ENCODE results near the gene MTG1.
"Not testable (repeated sequence)": the region's sequence is repeated elsewhere in the genome, so short reads cannot be mapped to it uniquely, and the experiment has no call there.

DNA sequence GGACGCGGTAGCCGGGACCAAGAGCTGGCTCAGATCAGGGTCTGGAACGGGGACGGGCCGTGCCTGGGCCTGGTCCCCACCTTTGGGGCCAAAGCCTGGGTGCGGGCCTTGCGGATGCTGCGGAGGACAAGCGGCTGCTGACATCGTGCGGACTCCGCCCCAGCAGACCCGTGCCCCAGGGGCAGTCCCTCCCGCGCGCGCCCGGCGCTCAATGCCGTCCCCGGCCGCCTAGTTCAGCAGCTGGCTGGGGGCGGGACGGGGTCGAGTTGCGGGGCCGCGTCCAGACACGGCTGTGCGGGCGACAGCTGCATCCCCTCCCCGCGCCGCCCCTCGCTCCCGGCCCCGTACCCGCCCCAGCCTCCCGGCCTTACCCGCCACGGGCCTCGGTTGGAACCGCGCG, 30.1 kb downstream of the MTG1 start:
- TF ChIP-seq, protein P1, sequence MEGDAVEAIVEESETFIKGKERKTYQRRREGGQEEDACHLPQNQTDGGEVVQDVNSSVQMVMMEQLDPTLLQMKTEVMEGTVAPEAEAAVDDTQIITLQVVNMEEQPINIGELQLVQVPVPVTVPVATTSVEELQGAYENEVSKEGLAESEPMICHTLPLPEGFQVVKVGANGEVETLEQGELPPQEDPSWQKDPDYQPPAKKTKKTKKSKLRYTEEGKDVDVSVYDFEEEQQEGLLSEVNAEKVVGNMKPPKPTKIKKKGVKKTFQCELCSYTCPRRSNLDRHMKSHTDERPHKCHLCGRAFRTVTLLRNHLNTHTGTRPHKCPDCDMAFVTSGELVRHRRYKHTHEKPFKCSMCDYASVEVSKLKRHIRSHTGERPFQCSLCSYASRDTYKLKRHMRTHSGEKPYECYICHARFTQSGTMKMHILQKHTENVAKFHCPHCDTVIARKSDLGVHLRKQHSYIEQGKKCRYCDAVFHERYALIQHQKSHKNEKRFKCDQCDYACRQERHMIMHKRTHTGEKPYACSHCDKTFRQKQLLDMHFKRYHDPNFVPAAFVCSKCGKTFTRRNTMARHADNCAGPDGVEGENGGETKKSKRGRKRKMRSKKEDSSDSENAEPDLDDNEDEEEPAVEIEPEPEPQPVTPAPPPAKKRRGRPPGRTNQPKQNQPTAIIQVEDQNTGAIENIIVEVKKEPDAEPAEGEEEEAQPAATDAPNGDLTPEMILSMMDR (conservative IDR thresholded peaks at IDR 0.05 in 1 of 2, IDR thresholded peaks at IDR 0.05 in 1 of 2; ENCODE audit: low read depth in 1 of 2, low read length in 2 of 2), result not testable (repeated sequence)
- not testable (repeated sequence) for TF ChIP-seq EZH2 (IDR thresholded peaks at IDR 0.05; ENCODE audit: low read length, missing control alignments)

Measured in fibroblast of lung (primary cell).